ENCODE data around the gene RPL31. TPM values are rescaled to one million over a fixed set of nuclear protein-coding genes. Genes with fewer than 3 reads are reported as not detected.

The RPL31 gene
- 1,420 TPM for total RNA-seq (ENCODE audit: insufficient read depth, low replicate concordance)

- DNase-seq (ENCODE audit: low spot score) = peak; percentile 99
Measured at GRCh38 chr2:101001691-101002561, at the start of gene RPL31. RPL31 (plus strand) TSS chr2:101002289; CDS start chr2:101002702, 413 bp downstream.

- DNase-seq (ENCODE audit: low spot score) = no peak
Measured at GRCh38 chr2:100952512-100952911, 49.6 kb upstream of the RPL31 start.

- no peak for DNase-seq (ENCODE audit: low spot score)
Measured at GRCh38 chr2:100953406-100954043, 48.6 kb upstream of the RPL31 start.

- DNase-seq (ENCODE audit: low spot score) = no peak
Measured at GRCh38 chr2:100954044-100954420, 48.1 kb upstream of the RPL31 start.

- DNase-seq (ENCODE audit: low spot score) = no peak
Measured at GRCh38 chr2:100955226-100955625, 46.9 kb upstream of the RPL31 start.

GRCh38 chr2:100956081-100956480 lies 46.0 kb upstream of the RPL31 start:
- DNase-seq (ENCODE audit: low spot score) = no peak

GRCh38 chr2:100957996-100958653 lies 44.0 kb upstream of the RPL31 start:
- peak; percentile 95 for DNase-seq (ENCODE audit: low spot score)

GRCh38 chr2:100959225-100959880 lies 42.7 kb upstream of the RPL31 start:
- no peak for DNase-seq (ENCODE audit: low spot score)

GRCh38 chr2:100960688-100961087 lies 41.4 kb upstream of the RPL31 start:
- DNase-seq (ENCODE audit: low spot score) = no peak

GRCh38 chr2:100962366-100963025 lies 39.6 kb upstream of the RPL31 start:
- no peak for DNase-seq (ENCODE audit: low spot score)

GRCh38 chr2:100963026-100963375 lies 39.1 kb upstream of the RPL31 start:
- no peak for DNase-seq (ENCODE audit: low spot score)

GRCh38 chr2:100964222-100964621 lies 37.9 kb upstream of the RPL31 start:
- no peak for DNase-seq (ENCODE audit: low spot score)

GRCh38 chr2:100964681-100965169 lies 37.4 kb upstream of the RPL31 start:
- DNase-seq (ENCODE audit: low spot score) = no peak

GRCh38 chr2:100965596-100965995 lies 36.5 kb upstream of the RPL31 start:
- DNase-seq (ENCODE audit: low spot score) = no peak

- DNase-seq (ENCODE audit: low spot score) = no peak
Measured at GRCh38 chr2:100967716-100968115, 34.4 kb upstream of the RPL31 start.

GRCh38 chr2:100968146-100969145 lies 33.6 kb upstream of the RPL31 start:
- no peak for DNase-seq (ENCODE audit: low spot score)

- no peak for DNase-seq (ENCODE audit: low spot score)
Measured at GRCh38 chr2:100969998-100970397, 32.1 kb upstream of the RPL31 start.

GRCh38 chr2:100971221-100971620 lies 30.9 kb upstream of the RPL31 start:
- no peak for DNase-seq (ENCODE audit: low spot score)

- DNase-seq (ENCODE audit: low spot score) = no peak
Measured at GRCh38 chr2:100972452-100972851, 29.6 kb upstream of the RPL31 start.

Measured in umbilical cord (tissue), 2 donors.